Transverse colon (tissue), 4 donors: ENCODE data around the gene DGKE. TPM values are rescaled to one million over a fixed set of nuclear protein-coding genes. Genes with fewer than 3 reads are reported as not detected.

Experiments used
- DNase-seq: peaks from one replicate; pipeline ENCODE4 v3.0.0-alpha.2; 2019
- H3K27ac ChIP-seq, 4 donors: fragments of 200-600 bp; sonication (generic); 2 replicates each; pipeline ENCODE4 v1.5.1; 2016 to 2018; ENCODE audit warnings: inconsistent platforms in 4 of 4
- H3K27me3 ChIP-seq: fragments of 200-600 bp; sonication (generic); 2 replicates; pipeline ENCODE4 v1.5.1; 2017; ENCODE audit warnings: inconsistent platforms
- H3K36me3 ChIP-seq, 4 donors: fragments of 200-600 bp; sonication (generic); 2 replicates each; pipeline ENCODE4 v1.5.1; 2017 to 2019; ENCODE audit warnings: inconsistent platforms in 4 of 4
- H3K4me1 ChIP-seq, 4 donors: fragments of 200-600 bp; sonication (generic); 2 replicates each; pipeline ENCODE4 v1.5.1; 2017 to 2020; ENCODE audit warnings: inconsistent platforms in 4 of 4
- H3K4me3 ChIP-seq, 4 donors: fragments of 200-600 bp; sonication (generic); 1 replicate in 1 of 4; 2 replicates in 3 of 4; pipeline versions ENCODE4 v1.5.1 to v1.6.1; 2017 to 2019; ENCODE audit warnings: inconsistent platforms in 4 of 4
- H3K9me3 ChIP-seq, 2 donors: fragments of 200-600 bp; sonication (generic); 2 replicates each; pipeline ENCODE4 v1.5.1; 2017 to 2019; ENCODE audit warnings: inconsistent platforms in 2 of 2
- EP300 ChIP-seq: sonication (generic); formaldehyde crosslinking; IDR thresholded peaks from one replicate; pipeline ENCODE4 v1.6.1; 2017; ENCODE audit warnings: antibody characterized with exemption, low read depth
- POLR2A ChIP-seq: fragments of 450-650 bp; IDR thresholded peaks from one replicate; pipeline ENCODE4 v1.6.1; 2016; ENCODE audit warnings: antibody characterized with exemption, mild to moderate bottlenecking, moderate library complexity
- POLR2AphosphoS5 ChIP-seq, 3 donors: sonication (generic); formaldehyde crosslinking; IDR thresholded peaks; one replicate each; pipeline ENCODE4 v1.6.1; 2016; ENCODE audit warnings: antibody characterized with exemption in 3 of 3
- WGBS, 2 donors: methylation state at CpG; one replicate each; pipeline ENCODE4 v1.1.5; 2018; ENCODE audit warnings: low coverage in 1 of 2; 5-methylcytosine and 5-hydroxymethylcytosine counted together
- in situ Hi-C, 4 donors: fragments of 200-750 bp; cut with MboI; loops; one replicate each; pipeline versions ENCODE4 v1.15.0 to v1.15.1; 2017; ENCODE audit warnings: low sequenced_read_pairs in 3 of 4, low pct_ligation_motif_present in 1 of 4, low pct_unique_long_range_greater_than_20kb in 1 of 4
- intact Hi-C: fragments of 100-400 bp; cut with DNase I; formaldehyde crosslinking; loops from one replicate; pipeline ENCODE4 v1.15.1; 2023; ENCODE audit warnings: low total_unique reads
- total RNA-seq, 4 donors: library from RNA; depleted of rRNA; stranded (reverse); fragments of >200 nt; gene quantifications; one replicate each; pipeline ENCODE4 v1.1.0, GENCODE V29; 2016
- TF ChIP-seq, protein P1 (sequence below), 5 experiments: fragments of 200-600 bp in 3 of 5; fragments of 450-650 bp in 2 of 5; sonication (generic) in 3 of 5; IDR thresholded peaks; 1 replicate in 2 of 5; 2 replicates in 3 of 5; pipeline ENCODE4 v1.5.1; 2016 to 2017; ENCODE audit warnings: antibody characterized with exemption in 5 of 5, inconsistent platforms in 3 of 5, mild to moderate bottlenecking in 2 of 5, moderate library complexity in 1 of 5

DGKE gene
- total RNA-seq, 4 donors from 2014 or later = 2.6 to 35.9 (median 11.4) TPM

DNA sequence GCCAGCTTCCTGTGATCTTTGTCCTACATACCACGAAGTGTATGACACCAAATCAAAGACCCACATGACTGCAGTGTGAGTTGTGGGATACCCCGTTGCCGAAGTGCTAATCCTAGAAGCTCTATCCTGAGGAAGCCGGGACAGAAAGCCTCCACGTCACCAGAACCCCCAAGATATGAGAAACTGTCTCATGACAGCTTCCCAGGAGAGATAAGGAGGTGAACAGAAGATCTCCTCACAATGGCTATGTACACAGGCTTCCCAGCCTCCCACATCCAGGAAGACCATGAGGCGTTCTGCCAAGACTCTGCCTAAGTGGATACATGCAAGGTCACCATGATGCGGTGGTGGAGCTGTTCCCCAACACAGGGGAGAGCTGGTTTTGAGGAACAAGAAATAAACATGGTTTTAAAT lies 42.8 kb downstream of the DGKE start:
- Histone ChIP-seq H3K27me3 (no peaks in the 10 kb centered on the region), H3K36me3 (no peaks in the 10 kb centered on the region), H3K4me1 (no peaks in the 10 kb centered on the region), H3K9me3 (no peaks in the 10 kb centered on the region), H3K4me3 (no peak overlapping the region), H3K27ac (no peak overlapping the region)
- no peak for DNase-seq
- 60 to 84% methylated on average over 1 to 7 of the region's 7 CpGs for WGBS, 2 donors
- intact Hi-C loops (no loop called here), in situ Hi-C loops (no loop called here)
- TF ChIP-seq POLR2AphosphoS5 (IDR thresholded peaks at IDR 0.05) (no peak), POLR2A (no peak), EP300 (no peak)
- TF ChIP-seq, protein P1, sequence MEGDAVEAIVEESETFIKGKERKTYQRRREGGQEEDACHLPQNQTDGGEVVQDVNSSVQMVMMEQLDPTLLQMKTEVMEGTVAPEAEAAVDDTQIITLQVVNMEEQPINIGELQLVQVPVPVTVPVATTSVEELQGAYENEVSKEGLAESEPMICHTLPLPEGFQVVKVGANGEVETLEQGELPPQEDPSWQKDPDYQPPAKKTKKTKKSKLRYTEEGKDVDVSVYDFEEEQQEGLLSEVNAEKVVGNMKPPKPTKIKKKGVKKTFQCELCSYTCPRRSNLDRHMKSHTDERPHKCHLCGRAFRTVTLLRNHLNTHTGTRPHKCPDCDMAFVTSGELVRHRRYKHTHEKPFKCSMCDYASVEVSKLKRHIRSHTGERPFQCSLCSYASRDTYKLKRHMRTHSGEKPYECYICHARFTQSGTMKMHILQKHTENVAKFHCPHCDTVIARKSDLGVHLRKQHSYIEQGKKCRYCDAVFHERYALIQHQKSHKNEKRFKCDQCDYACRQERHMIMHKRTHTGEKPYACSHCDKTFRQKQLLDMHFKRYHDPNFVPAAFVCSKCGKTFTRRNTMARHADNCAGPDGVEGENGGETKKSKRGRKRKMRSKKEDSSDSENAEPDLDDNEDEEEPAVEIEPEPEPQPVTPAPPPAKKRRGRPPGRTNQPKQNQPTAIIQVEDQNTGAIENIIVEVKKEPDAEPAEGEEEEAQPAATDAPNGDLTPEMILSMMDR (IDR thresholded peaks at IDR 0.05) = no peak

DNA sequence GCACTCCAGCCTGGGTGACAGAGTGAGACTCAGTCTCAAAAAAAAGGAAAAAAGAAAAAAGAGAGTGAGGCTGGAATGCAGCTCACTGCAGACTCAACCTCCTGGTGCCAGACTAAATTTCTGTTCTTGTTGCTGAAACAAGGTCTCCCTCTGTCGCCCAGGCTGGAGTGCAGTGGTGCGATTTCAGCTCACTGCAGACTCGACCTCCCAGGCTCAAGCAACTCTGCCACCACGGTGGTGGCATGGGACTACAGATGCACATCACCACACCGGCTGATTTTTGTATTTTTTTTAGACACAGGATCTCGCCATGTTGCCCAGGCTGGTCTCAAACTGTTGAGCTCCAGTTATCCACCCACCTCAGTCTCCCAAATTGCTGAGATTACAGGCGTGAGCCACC lies 45.3 kb downstream of the DGKE start:
- in situ Hi-C loops (no loop called here), intact Hi-C loops (no loop called here)
- WGBS, 2 donors = 85 to 100% methylated on average over 1 to 7 of the region's 7 CpGs

DNA sequence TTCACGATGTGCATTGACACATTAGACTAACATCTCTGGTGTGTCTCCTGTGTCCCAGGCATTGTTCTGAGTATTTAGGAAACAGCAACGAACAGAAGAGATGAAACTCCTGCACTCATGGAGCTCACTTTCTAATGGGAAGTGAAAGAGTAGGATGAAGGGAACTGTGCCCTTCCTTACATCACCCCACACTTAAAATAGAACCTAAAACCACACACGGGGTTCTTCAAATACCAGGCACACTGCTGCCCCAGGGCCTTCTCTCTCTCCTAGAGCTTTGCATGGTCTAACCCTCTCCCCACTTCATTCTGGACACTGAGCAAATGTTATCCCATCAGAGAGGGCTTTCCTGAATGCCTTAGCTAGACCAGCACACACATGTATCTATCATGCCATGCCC lies 46.2 kb downstream of the DGKE start:
- Histone ChIP-seq H3K4me1 (peaks cover 0 to 11% (median 6%) of the 10 kb centered on the region in 4 donors), H3K27me3 (no peaks in the 10 kb centered on the region), H3K4me3 (no peak overlapping the region), H3K36me3 (no peaks in the 10 kb centered on the region), H3K27ac (no peak overlapping the region), H3K9me3 (no peaks in the 10 kb centered on the region)
- DNase-seq = no peak
- in situ Hi-C loops (no loop called here), intact Hi-C loops (no loop called here)
- 76% methylated on average over 3 of the region's 3 CpGs; no CpG with 5 or more reads in 1 of the 2 donors for WGBS, 2 donors
- no peak for TF ChIP-seq POLR2AphosphoS5 (IDR thresholded peaks at IDR 0.05)

More for the DNA sequence above, 45.3 kb downstream of the DGKE start:
- Histone ChIP-seq H3K27me3 (no peaks in the 10 kb centered on the region), H3K4me3 (no peak overlapping the region), H3K36me3 (no peaks in the 10 kb centered on the region), H3K4me1 (peaks cover 0 to 4% (median 3%) of the 10 kb centered on the region in 4 donors), H3K9me3 (no peaks in the 10 kb centered on the region), H3K27ac (no peak overlapping the region)
- DNase-seq = no peak
- TF ChIP-seq POLR2AphosphoS5 (IDR thresholded peaks at IDR 0.05) (no peak), POLR2A (no peak), EP300 (no peak)
- TF ChIP-seq, protein P1 (IDR thresholded peaks at IDR 0.05) = no peak

DNA sequence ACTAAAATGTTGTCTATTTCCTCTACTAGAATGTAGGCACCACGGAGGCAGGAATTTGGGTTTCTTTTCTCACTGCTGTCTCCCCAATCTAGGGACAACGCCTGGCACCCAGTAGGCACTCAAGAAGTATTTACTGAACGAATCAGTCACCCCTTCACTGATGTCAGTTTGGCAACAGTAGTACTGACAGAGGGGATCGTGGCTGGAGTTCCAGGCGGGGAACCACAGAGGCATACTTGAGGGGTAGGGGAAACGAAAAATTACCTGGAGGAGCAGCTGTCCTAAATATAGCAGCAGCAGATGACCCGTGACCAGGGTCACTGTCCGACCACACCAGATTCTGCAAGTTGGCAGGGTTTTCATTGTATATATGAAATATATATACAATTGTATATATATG lies 46.6 kb downstream of the DGKE start:
- WGBS, 2 donors = 75 to 86% methylated on average over 8 of the region's 8 CpGs
- Histone ChIP-seq H3K4me3 (no peak overlapping the region), H3K4me1 (peaks cover 0 to 15% (median 6%) of the 10 kb centered on the region in 4 donors), H3K27ac (no peak overlapping the region), H3K27me3 (no peaks in the 10 kb centered on the region), H3K9me3 (no peaks in the 10 kb centered on the region), H3K36me3 (no peaks in the 10 kb centered on the region)
- DNase-seq = no peak
- TF ChIP-seq POLR2AphosphoS5 (IDR thresholded peaks at IDR 0.05) (no peak), EP300 (no peak), POLR2A (no peak)
- TF ChIP-seq, protein P1 (IDR thresholded peaks at IDR 0.05) = no peak
- intact Hi-C loops = no loop called here
- in situ Hi-C loops = no loop called here

DNA sequence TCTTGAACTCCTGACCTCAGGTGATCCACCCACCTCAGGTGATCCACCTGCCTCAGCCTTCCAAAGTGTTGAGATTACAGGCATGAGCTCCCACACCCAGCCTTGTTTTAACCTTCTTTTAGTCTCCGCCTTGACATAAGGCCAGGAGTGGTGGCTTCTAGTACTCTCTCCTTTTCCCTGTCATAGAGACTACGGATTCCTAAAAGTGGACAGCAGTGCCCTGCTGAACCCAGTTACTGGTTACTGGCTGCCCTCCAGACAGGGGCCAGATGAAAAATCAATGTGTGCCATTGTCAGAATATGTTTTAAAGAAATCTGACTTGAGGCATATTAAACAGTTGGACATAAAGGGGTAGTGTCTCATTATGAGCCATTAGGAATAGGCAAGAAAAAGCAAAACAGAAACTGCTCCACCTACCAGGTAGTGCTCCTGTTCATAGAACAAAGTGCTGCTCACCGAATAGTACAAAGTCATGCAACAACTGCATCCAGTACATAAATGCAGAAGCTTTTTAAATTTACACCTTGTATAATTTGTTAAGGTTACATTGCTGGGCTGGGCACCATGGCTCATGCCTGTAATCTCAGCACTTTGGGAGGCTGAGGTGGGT lies 47.8 kb downstream of the DGKE start:
- H3K9me3 ChIP-seq = no peaks in the 10 kb centered on the region
- in situ Hi-C loops (no loop called here), intact Hi-C loops (no loop called here)
- peak overlapping the region in 1 of 4 donors; percentile 4 for H3K27ac ChIP-seq
- no peak for TF ChIP-seq POLR2AphosphoS5 (IDR thresholded peaks at IDR 0.05)
- no peak for TF ChIP-seq EP300
- TF ChIP-seq POLR2A = no peak
- 80 to 93% methylated on average over 2 to 3 of the region's 3 CpGs for WGBS, 2 donors
- H3K27me3 ChIP-seq = no peaks in the 10 kb centered on the region
- no peak overlapping the region for H3K4me3 ChIP-seq
- no peaks in the 10 kb centered on the region for H3K36me3 ChIP-seq
- DNase-seq = no peak
- H3K4me1 ChIP-seq = peaks cover 0 to 25% (median 15%) of the 10 kb centered on the region in 4 donors
